IPS-18a (cell line): Measurements from ENCODE around the gene AGBL4.

Experiments
- H3K27ac ChIP-seq: one replicate; pipeline ENCODE4 v1.5.1; 2013; ENCODE audit warnings: low read length
- H3K27me3 ChIP-seq: one replicate; pipeline ENCODE4 v1.6.1; 2013; ENCODE audit warnings: mild to moderate bottlenecking, low read length; ENCODE audit not compliant: control insufficient read depth, insufficient read depth
- H3K36me3 ChIP-seq: one replicate; pipeline ENCODE4 v1.6.1; 2013; ENCODE audit warnings: low read depth, low read length; ENCODE audit not compliant: control insufficient read depth
- H3K4me1 ChIP-seq: one replicate; pipeline ENCODE4 v1.6.1; 2013; ENCODE audit warnings: low read depth, low read length; ENCODE audit not compliant: control insufficient read depth
- H3K4me3 ChIP-seq: one replicate; pipeline ENCODE4 v1.5.1; 2013; ENCODE audit warnings: low read length
- H3K9ac ChIP-seq: one replicate; pipeline ENCODE4 v1.6.1; 2013; ENCODE audit warnings: mild to moderate bottlenecking, low read length, moderate library complexity
- H3K9me3 ChIP-seq: one replicate; pipeline ENCODE4 v1.6.1; 2013; ENCODE audit warnings: low read depth, low read length; ENCODE audit not compliant: control insufficient read depth

AGBL4 gene

DNA sequence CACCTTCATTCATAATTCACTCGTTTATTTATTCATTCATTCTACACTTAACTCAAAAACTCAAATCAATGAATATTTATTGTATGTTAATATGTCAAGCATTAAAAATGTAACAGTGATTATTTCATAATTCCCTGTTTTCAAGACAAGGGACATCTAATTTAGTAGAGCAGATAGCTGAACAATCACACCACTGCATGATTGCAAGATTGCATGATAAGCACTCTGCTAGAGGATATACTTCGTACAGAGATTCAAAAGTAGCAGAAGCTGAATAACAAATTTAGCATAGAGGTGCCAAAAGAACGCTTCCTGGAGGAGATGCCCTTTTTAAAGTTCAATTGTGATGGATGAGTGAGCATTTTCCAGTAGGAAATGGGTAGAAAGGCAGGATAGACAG, 1056.4 kb downstream of the AGBL4 start:
- Histone ChIP-seq H3K9me3 (no peaks in the 10 kb centered on the region), H3K27me3 (no peaks in the 10 kb centered on the region), H3K9ac (no peak overlapping the region), H3K4me3 (no peak overlapping the region), H3K27ac (no peak overlapping the region), H3K36me3 (no peaks in the 10 kb centered on the region), H3K4me1 (no peaks in the 10 kb centered on the region)

DNA sequence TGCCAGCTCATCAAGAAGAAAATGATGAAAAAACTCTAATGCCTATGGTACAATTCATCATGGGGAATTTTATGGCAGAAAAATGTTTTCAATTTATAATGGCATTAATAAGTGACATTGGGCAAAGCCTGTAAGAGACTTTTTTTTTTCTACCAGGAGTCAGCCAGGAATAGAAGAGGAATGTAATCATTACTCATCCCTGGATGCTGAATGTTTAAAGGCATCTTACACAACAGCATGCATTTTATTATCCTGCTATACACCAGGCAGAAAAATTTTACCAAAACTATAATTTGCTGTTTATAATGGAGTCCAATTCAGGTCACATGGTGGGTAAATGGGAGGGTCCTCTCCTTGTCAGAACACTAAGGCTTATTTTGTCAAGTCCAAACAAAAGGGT, 1057.2 kb downstream of the AGBL4 start:
- no peaks in the 10 kb centered on the region for H3K9me3 ChIP-seq

DNA sequence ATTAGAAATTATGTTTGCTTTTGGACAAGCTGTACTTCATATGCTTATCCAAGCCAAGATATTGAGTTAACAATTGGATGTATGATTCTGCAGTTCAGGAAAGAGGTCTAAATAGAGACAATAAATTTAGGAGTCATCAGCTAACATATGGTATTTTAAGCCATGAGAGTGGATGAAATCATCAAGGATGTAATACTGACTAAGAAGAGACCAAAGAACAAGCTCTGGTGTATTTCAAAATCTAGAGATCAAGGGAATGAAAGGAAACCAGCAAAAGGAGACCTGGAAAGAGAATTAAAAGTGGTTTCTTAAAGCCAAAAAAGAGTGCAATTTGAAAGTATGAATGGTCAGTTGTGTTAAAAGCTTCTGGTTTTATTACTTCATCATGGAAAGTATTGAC, 1063.4 kb downstream of the AGBL4 start:
- Histone ChIP-seq H3K36me3 (no peaks in the 10 kb centered on the region), H3K4me1 (no peaks in the 10 kb centered on the region), H3K4me3 (no peak overlapping the region), H3K27me3 (no peaks in the 10 kb centered on the region), H3K9me3 (no peaks in the 10 kb centered on the region), H3K9ac (no peak overlapping the region), H3K27ac (no peak overlapping the region)

More for the DNA sequence above, 1057.2 kb downstream of the AGBL4 start:
- Histone ChIP-seq H3K4me3 (no peak overlapping the region), H3K27me3 (no peaks in the 10 kb centered on the region), H3K27ac (no peak overlapping the region), H3K9ac (no peak overlapping the region), H3K4me1 (no peaks in the 10 kb centered on the region), H3K36me3 (no peaks in the 10 kb centered on the region)

DNA sequence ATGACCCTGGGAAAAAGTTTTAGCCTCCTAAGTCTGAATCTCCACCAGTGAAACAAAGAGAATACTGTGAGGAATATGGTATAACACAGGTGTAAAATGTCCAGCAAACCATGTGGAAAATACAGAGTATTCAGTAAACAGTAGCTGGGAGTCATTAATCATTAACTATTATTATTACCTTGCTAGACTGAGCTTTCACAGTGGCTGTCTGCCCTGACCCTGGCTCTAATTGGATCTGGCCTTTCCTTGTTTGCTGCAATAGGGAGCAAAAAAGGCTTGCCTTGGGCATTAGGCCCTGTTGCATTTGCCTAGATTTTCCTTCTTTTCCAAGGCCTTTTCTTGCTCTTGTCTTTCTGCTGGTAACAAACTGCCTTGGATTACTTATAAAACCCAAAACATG, 1068.0 kb downstream of the AGBL4 start:
- Histone ChIP-seq H3K27me3 (no peaks in the 10 kb centered on the region), H3K36me3 (no peaks in the 10 kb centered on the region), H3K9ac (no peak overlapping the region), H3K4me3 (no peak overlapping the region), H3K4me1 (no peaks in the 10 kb centered on the region), H3K27ac (no peak overlapping the region), H3K9me3 (no peaks in the 10 kb centered on the region)

DNA sequence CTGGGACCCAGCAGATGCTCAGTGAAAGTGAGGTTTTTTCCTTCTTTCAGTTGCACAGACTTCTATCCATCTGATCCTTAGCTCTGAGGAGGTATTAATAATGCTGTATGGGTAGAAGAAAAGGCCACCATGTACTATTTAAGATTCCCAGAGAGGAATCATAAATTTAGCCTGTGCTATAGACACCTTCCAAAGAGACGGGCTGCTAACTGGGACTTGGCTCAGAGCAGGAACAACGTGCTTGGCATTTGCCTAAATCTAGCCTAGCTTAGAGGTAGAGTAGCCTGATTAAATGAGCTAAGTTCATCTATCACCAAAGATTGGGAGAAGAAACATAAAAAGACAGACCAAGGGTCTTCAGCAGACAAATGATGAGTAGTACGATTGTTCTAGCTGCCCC, 1070.1 kb downstream of the AGBL4 start:
- no peaks in the 10 kb centered on the region for H3K9me3 ChIP-seq
- H3K36me3 ChIP-seq = no peaks in the 10 kb centered on the region
- H3K4me1 ChIP-seq = no peaks in the 10 kb centered on the region
- H3K27ac ChIP-seq = no peak overlapping the region
- no peak overlapping the region for H3K4me3 ChIP-seq
- H3K9ac ChIP-seq = no peak overlapping the region
- no peaks in the 10 kb centered on the region for H3K27me3 ChIP-seq

DNA sequence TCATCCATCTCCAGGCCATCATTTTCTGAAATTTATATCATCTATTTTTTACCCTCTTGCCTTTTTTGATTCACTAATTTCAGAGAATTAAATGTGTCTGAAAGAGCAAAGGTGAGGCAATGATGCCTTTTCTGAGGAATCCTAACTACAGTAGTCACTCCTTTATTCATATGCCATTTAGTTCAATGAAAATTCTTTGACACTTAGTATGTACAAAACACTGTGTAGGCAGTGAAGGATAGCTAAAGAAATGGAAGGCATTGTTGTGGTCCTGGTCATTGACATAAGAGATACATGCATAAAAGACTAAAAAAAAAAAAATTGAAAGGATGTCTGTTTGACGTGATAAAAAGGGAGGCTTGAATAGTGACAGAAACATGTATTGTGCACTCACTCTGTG, 1075.2 kb downstream of the AGBL4 start:
- no peaks in the 10 kb centered on the region for H3K9me3 ChIP-seq
- no peaks in the 10 kb centered on the region for H3K36me3 ChIP-seq
- no peak overlapping the region for H3K9ac ChIP-seq
- no peak overlapping the region for H3K27ac ChIP-seq
- no peaks in the 10 kb centered on the region for H3K27me3 ChIP-seq
- no peak overlapping the region for H3K4me3 ChIP-seq
- H3K4me1 ChIP-seq = no peaks in the 10 kb centered on the region

DNA sequence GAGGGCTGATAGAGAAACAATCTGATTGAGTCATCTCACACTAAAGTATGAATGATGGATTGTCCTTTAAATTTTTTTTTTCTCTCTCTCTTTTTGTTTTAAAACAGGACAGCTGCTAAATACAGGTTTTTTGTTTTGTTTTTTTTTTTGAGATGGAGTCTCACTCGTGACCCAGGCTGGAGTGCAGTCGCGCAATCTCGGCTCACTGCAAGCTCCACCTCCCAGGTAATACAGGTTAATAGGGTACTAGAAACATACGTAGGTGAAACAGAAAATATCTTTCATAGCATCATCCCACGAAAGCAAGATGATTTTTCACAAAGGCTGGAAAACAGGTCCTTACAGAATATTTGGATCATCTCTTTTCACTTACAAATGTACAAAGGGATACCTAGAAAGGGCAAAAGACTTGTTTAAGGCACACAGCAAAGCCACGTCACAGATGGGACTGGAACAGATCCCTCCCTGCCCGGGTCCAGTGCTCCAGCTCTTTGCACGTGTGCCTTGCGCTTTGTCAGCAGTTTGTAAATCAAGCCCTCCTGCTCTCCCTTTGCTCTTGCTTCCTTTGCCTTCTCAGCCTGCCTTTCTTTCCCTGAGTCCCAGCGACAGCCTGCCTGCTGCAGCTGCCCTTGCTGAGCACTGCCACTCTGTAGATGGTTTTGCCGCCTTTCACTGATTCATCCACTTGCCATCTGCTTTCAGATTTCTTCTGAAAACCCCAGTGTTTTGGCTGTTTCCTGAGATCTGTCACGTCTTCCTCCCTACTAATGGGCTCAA, 1075.8 kb downstream of the AGBL4 start:
- Histone ChIP-seq H3K9me3 (no peaks in the 10 kb centered on the region), H3K4me3 (no peak overlapping the region), H3K4me1 (no peaks in the 10 kb centered on the region), H3K27ac (no peak overlapping the region), H3K9ac (no peak overlapping the region), H3K36me3 (no peaks in the 10 kb centered on the region), H3K27me3 (no peaks in the 10 kb centered on the region)

DNA sequence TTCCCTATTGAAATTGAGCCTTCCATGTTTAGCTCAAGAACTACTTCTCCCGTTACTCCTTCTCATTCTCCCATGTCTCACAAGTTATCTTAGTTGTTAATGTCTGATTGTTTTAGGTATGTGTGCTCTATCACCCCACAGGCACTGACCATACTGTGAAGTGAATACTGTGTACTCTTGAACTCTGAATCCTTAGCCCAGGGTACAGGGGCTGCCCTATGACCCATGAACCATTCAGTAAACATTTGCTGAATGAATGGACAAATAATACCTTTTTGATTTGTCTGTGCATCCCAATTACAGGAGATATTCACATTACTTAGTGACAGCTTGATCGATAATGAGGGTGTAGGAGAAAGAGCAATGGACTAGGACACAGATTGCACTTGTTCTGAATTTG, 1077.7 kb downstream of the AGBL4 start:
- Histone ChIP-seq H3K4me3 (no peak overlapping the region), H3K4me1 (no peaks in the 10 kb centered on the region), H3K27me3 (no peaks in the 10 kb centered on the region), H3K27ac (no peak overlapping the region), H3K36me3 (no peaks in the 10 kb centered on the region), H3K9me3 (no peaks in the 10 kb centered on the region), H3K9ac (no peak overlapping the region)

DNA sequence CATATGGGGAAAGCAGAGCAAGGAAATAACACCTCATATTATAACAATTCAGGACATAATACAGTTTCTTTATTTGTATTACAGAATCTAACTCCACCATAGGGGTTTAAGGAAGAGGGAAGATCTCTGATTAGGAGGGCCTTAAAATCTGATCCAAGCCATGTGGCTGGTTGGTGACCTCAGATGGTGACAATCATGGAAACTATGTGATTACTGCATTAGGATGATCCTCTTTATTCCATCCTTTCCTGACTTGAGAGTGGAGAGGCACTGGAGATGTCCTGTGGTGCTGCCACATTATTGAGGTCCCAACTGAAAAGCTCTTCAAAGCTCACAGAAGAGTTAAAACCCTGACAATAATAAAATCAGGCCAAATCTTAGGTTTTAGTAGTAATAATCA, 1078.9 kb downstream of the AGBL4 start:
- Histone ChIP-seq H3K4me3 (no peak overlapping the region), H3K9me3 (no peaks in the 10 kb centered on the region), H3K27ac (no peak overlapping the region), H3K9ac (no peak overlapping the region), H3K4me1 (no peaks in the 10 kb centered on the region), H3K36me3 (no peaks in the 10 kb centered on the region), H3K27me3 (no peaks in the 10 kb centered on the region)

DNA sequence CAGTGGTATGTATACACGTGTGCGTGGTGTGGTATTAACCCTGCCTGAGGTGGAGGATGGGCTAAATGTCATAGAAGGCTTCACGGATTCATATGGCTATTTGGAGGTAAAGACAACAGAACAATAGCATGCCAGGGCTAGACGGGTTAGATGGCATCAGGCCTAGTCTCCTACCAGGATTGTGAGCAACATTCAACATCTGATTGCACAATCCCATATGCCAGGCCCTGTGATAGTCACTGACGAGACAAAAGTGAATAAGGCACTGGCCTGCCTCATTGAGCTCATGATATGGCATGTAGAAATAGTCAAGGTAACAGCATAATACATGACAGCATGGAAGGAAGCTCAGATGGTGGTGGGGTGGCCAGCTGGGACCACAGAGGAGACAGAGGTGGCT, 1079.9 kb downstream of the AGBL4 start:
- Histone ChIP-seq H3K4me3 (no peak overlapping the region), H3K36me3 (no peaks in the 10 kb centered on the region), H3K9ac (no peak overlapping the region), H3K4me1 (no peaks in the 10 kb centered on the region), H3K9me3 (no peaks in the 10 kb centered on the region), H3K27ac (no peak overlapping the region), H3K27me3 (no peaks in the 10 kb centered on the region)

DNA sequence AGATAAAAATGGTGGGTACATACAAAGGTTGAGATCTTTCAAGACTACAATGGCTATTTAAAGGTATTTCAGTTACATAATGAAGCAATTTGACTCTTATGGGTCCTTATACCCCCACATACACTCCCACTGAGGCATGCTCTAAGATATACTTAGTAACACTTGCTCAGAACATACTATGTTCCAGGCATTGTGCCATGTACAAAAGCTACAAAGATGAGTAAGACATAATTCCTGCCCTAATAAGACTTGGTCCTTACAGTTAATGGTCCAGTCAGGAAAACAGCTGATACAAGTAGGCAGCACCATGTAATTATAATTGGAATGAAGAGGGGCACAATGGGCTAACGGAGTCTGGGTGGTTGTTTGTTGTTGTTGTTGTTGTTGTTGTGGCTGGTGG, 1080.4 kb downstream of the AGBL4 start:
- no peaks in the 10 kb centered on the region for H3K36me3 ChIP-seq
- no peaks in the 10 kb centered on the region for H3K9me3 ChIP-seq
- no peaks in the 10 kb centered on the region for H3K27me3 ChIP-seq
- H3K9ac ChIP-seq = no peak overlapping the region
- no peaks in the 10 kb centered on the region for H3K4me1 ChIP-seq
- no peak overlapping the region for H3K4me3 ChIP-seq
- H3K27ac ChIP-seq = no peak overlapping the region

DNA sequence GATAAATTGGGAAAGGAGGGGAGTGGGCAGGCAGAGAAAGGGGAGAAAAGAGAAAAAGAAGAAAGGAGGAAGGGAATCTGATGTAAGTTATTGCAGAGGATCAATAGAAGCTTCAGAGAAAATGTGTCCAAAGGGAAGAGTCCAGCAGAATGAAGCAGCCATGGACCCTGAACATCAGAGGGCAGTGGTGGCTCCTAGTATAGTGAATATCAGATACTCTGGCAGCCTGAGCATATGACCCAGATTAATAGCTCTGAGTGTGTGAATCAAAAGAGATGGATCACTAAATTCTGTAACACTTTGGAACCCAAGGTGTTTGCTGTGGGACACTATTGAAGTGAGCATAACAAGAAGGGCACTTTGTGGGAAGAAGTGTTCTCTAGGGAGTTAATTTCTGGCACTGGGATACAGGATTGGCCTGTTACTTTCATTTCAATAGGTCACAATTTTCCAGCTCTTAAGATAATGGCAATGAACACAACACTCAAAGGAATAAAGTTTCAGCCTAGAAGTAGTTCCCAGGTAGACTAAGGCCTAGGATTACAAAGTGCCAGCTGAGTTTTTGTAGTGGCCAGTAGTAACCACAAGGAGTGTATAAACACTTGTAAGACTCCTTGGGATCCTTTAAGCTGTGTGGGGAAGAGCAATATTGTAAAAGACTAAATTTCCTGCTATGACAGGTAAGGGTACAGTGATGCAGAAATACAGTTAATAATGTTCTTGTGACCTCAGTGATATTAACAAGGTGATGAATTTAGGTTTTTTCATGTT, 1082.6 kb downstream of the AGBL4 start:
- Histone ChIP-seq H3K4me3 (no peak overlapping the region), H3K36me3 (no peaks in the 10 kb centered on the region), H3K27me3 (no peaks in the 10 kb centered on the region), H3K9ac (no peak overlapping the region), H3K4me1 (no peaks in the 10 kb centered on the region), H3K27ac (no peak overlapping the region), H3K9me3 (no peaks in the 10 kb centered on the region)
